ENCODE results near the gene PCOLCE2.

DNA sequence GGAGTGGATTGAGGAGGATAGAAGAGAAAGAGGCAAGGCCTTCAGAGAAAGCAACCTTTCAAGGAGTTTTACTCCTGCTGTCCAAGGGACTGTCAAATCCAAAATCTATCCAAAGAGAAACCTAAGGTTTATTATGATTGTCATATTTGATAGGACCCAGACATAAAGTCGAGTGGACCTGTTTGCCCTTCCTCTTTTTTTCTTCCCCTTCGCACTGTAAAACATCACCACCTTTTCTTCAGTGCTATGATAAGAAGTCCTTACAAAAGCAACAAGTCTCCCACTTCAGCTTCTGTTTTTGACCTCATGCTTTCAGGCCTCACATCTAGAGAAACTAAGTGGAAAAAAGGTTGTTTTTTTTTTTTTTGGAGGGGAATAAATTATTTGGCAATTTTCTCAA lies 92.1 kb downstream of the PCOLCE2 start:
- TF ChIP-seq, protein P1, sequence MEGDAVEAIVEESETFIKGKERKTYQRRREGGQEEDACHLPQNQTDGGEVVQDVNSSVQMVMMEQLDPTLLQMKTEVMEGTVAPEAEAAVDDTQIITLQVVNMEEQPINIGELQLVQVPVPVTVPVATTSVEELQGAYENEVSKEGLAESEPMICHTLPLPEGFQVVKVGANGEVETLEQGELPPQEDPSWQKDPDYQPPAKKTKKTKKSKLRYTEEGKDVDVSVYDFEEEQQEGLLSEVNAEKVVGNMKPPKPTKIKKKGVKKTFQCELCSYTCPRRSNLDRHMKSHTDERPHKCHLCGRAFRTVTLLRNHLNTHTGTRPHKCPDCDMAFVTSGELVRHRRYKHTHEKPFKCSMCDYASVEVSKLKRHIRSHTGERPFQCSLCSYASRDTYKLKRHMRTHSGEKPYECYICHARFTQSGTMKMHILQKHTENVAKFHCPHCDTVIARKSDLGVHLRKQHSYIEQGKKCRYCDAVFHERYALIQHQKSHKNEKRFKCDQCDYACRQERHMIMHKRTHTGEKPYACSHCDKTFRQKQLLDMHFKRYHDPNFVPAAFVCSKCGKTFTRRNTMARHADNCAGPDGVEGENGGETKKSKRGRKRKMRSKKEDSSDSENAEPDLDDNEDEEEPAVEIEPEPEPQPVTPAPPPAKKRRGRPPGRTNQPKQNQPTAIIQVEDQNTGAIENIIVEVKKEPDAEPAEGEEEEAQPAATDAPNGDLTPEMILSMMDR (IDR thresholded peaks at IDR 0.05), result no peak
- TF ChIP-seq POLR2A (IDR thresholded peaks at IDR 0.05), result no peak
- TF ChIP-seq EP300 (IDR thresholded peaks at IDR 0.05), result no peak

Measured in ovary (tissue), 3 donors.